Measurements from ENCODE around the gene GSS.

- TF ChIP-seq POLR2A (IDR thresholded peaks at IDR 0.05; ENCODE audit: control extremely low read depth in 1 of 2, low read depth in 2 of 2, low read length in 2 of 2) (no peak), CTCF (IDR thresholded peaks at IDR 0.05; ENCODE audit: control extremely low read depth in 1 of 3, insufficient read depth in 1 of 3, low read depth in 1 of 3, low read length in 3 of 3) (no peak), POU5F1 (IDR thresholded peaks at IDR 0.05; ENCODE audit: low read depth, low read length) (no peak), YY1 (IDR thresholded peaks at IDR 0.05; ENCODE audit: low read depth, low read length) (no peak), SP2 (IDR thresholded peaks at IDR 0.05; ENCODE audit: low read length) (no peak), EZH2 (IDR thresholded peaks at IDR 0.05; ENCODE audit: low read depth, low read length, severe bottlenecking) (no peak), USF2 (IDR thresholded peaks at IDR 0.05; ENCODE audit: low read length) (no peak), CTBP2 (IDR thresholded peaks at IDR 0.05; ENCODE audit: borderline replicate concordance, insufficient read depth, insufficient read length, low read length) (no peak), TCF12 (IDR thresholded peaks at IDR 0.05; ENCODE audit: low read depth, low read length) (no peak), EP300 (IDR thresholded peaks at IDR 0.05; ENCODE audit: borderline replicate concordance in 1 of 2, low read depth in 2 of 2, low read length in 2 of 2) (no peak), SAP30 (IDR thresholded peaks at IDR 0.05; ENCODE audit: insufficient read depth, insufficient replicate concordance, low read length) (no peak), SUZ12 (IDR thresholded peaks at IDR 0.05; ENCODE audit: low read length) (no peak), CEBPB (IDR thresholded peaks at IDR 0.05; ENCODE audit: low read depth, low read length) (no peak), TAF1 (IDR thresholded peaks at IDR 0.05; ENCODE audit: low read depth, low read length) (no peak)
These were observed 15.5 kb downstream of the GSS start for GRCh38 chr20:34940081-34940481.

Measured in H1 (cell line).